ENCODE results near the gene CKS1B. TPM values are rescaled to one million over a fixed set of nuclear protein-coding genes. Genes with fewer than 3 reads are reported as not detected.

CKS1B gene
- total RNA-seq, 1 experiment from 2014 or later, result 166 TPM

DNA sequence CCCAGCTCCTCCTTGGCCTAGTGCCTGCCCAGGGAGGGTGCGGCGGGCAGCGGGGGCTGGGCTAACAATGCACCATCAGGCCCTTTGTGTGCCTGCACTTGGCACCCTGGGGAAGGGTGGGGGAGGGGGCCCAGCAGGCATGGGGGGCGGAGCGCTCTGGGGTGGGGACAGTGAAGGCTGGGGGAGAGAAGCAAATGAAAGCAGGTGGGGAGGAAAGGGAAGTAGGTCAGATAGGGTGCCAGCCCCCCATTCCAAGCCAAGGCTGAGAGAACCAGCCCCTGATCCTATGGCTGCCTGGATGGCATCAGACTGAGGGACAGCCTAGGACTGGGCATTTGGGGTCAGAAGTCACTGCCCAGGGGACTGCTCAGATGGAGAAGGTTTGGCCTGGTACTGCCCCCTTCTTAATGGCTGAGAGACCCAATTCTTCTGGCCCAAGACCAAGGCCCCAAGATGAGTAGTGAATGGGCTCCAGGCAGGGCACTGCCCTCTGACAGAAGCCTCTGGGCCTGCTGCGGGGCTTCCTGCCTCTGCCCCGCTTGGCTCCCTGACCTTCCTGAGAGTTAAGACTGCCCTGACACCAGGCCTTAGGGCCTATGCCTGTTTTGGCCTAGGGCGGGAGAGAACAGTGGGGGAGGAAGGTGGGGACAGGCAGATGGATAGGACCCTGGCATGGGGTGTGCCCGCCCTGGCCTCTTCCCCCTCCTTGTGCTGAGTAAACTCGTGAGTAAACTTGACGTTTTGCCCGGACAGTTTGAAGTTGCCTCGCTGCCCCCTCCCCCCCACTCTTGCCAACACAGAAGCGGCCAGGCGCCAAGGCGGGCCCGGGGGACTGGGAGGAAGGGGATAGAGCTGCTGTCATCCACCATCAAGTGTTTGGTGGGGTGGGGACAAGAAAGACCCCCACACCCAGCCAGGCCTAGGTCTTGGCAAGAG, 30.9 kb downstream of the CKS1B start:
- no peak for DNase-seq (ENCODE audit: low read depth)
- in situ Hi-C loops (cut with HindIII; ENCODE audit: low pct_unique_long_range_greater_than_20kb, low sequenced_read_pairs), result no loop called here

DNA sequence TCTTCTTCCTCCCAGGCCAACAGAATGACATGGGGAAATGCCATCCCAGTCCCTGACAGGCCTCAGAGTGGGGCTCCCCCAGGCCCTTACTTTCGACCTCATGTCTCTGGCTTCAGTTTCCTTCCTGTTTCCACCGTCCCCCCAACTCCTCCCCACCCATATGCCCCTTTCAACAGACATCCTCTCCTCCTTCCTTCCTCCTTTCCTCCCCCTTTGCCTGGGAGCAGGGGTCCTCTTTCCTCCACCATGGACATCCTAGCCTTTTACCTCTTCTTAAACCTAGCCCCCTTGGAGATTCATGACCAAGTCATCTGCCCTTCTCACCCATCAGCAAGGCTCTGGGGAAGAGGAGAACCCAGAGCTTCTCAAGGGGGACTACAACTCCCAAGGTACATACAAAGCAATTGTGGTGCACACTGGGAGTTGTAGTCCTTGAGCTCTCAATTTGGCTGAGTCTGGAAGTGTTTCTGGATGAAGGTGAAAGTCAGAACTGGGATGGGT, 32.2 kb downstream of the CKS1B start:
- in situ Hi-C loops (cut with HindIII; ENCODE audit: low pct_unique_long_range_greater_than_20kb, low sequenced_read_pairs), result no loop called here
- DNase-seq (ENCODE audit: low read depth), result no peak

DNA sequence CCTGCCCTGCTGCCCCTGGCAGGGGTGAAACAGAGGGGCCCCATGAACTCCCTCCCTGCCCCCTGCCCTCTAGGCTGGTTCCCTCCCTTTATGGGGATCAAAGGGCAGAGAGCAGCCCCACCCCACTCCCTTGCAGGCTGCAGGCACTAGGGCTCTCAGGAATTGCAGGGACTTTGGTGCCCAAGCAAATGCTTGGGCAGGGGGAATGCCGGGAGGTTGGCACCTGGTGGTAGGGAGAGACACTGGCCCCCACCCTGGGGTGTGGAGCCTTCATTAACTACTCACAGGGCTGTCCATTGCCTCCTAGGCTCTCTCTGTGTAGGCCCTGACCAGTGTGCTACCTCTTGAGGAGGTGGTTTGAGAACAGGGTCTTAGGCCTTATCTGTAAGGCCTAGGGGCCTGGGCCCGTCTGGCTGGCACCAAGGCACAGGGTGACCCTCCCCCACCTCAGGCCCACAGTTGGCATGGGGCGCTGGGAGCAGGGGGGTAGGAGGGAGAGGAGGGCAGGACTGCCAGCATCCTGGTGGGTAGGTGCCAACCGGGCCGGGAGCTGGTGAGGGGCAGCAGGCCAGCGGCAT, 32.9 kb downstream of the CKS1B start:
- in situ Hi-C loops (cut with HindIII; ENCODE audit: low pct_unique_long_range_greater_than_20kb, low sequenced_read_pairs), result no loop called here
- no peak for DNase-seq (ENCODE audit: low read depth)

DNA sequence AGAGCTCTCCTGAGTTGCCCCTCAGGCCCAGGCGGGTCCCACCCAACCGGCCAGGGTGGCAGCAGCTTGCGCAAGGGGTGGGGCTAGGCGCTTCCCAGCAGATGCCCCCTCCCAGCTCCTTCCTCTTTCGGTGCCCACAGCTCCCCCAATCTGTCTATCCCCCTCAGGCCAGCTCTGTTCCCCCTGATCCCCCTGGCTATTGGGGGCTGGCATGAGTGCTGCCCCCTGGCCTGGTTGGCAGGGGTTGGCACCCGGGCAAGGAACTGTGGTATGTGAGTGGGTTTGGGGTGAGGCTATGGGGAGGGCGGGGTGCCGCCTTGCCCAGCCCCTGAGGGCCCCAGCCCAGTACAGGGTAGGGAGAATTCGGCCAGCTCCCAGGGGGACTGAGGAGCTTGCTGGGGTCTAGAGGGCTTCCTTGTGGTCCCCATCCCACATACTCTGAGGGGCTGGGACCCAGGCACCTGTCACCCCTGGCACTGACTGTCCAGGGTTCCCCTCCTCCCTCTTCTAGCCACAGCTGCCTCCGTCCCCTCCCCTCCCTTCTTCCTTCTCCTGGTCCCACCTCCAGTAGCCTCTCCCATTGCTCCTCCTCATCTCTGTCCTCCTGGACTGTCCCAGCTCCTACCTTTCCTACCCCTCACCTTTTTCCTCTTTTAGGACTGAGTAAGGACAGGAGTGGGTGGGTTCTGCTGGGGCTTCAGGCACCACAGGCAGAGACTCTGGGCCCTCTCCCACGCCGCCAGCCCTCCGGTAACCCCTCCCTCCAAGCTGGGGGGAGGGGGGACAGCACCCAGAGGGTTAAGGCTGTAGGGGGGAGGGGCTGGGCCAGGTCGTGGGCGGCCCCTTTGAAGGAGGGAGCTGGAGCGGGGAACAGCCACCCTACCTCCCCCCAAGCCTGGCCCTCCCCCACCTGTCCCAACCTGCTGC, 33.8 kb downstream of the CKS1B start:
- DNase-seq (ENCODE audit: low read depth), result no peak
- in situ Hi-C loops (cut with HindIII; ENCODE audit: low pct_unique_long_range_greater_than_20kb, low sequenced_read_pairs), result no loop called here

DNA sequence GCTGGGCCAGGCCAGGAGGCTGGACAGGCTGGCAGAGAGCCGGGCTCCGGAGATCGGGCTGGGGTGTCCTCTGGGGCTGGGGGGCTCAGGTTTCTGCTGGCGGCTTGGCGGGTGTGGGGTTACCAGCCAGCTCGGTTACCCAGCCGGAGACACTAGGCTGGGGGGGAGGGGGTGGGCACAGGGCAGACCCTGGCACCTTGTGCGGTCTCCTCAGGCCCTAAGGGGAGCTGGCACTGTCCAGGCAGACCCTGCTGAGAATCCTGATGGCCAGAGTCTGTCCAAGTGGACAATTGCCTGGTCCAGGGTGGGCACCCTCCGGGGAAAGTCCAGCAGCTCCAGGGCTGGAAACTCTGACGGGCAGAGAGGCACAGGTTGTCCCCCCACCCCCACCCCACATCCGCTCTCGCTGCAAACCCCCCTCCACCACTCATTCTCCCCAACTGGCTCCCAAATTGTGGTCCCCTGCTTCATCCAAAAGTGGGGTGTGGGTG, 34.8 kb downstream of the CKS1B start:
- no peak for DNase-seq (ENCODE audit: low read depth)
- in situ Hi-C loops (cut with HindIII; ENCODE audit: low pct_unique_long_range_greater_than_20kb, low sequenced_read_pairs), result no loop called here

DNA sequence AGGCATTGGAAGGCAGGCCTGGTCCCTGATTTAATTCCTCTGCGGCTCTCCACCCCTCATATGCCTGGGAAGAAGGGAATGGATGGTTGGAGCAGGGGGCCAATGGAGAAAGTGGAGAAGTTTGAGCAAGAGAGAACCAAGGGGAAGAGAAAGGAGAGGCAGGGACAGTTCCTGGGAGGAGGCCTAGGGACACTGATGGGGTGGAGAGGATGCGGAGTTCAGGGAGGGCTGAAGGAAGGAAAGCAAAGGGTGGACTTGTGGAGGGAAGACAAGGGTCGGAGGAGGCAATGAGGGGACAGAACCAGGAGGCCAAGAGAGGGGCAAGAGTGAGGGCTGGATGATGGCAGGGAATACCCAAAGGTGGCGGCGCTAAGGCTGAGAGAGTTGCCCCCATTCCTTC, 35.3 kb downstream of the CKS1B start:
- no peak for DNase-seq (ENCODE audit: low read depth)
- in situ Hi-C loops (cut with HindIII; ENCODE audit: low pct_unique_long_range_greater_than_20kb, low sequenced_read_pairs), result no loop called here

DNA sequence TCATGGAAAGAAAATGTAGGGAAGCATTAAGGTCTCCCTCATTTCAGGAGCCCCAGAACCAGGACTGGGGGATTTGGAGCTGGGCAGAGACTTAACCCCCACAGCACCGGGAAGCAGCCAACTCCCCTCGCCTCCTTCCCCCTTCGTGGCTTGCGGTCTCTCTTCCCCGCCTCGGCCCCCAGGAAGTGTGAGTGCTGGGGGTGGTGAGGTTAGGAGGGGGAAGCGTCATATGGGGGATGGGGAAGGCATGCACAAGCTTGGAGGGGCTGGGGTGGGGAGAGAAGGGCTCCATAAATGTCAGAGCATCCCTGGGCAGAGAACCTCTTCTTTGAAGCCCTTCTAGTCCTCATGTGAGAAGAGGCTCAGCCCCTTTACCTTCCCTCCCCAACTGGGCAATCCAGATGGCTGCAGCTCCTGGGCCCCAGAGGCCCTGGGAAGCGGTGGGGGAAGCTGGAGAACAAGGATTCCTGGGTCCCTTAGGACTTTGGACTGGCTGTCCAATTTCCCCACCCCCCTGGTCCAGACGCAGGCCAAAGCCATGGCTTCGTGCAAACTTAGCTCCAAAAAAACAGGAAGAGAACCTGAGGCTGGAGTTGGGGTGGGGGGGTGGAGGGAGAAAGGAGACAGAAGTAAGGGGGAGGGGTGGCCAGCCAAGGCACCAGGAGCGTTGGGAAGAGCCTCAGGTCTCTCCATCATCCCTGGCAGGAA, 35.9 kb downstream of the CKS1B start:
- in situ Hi-C loops (cut with HindIII; ENCODE audit: low pct_unique_long_range_greater_than_20kb, low sequenced_read_pairs), result no loop called here
- DNase-seq (ENCODE audit: low read depth), result no peak

DNA sequence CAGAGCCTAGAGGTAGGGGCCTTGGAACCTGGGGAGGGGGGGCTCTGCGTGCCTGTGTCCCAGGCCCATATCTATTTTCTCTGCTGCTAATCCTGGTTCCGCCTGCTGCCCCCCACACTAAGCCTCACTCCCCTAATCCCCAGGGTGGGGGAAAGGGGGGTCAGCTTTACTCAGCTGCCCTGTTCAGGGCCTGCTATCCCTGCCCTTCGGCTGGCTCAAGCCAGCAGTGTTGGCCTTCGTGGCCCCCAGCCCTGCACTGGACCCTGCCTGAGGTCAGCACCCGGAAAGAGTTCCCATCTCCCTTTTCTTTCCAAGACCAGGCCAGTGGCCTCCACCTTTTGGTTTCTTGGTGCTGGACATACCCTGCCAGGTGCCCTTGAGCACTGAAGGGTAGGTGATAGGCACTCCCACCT, 36.5 kb downstream of the CKS1B start:
- in situ Hi-C loops (cut with HindIII; ENCODE audit: low pct_unique_long_range_greater_than_20kb, low sequenced_read_pairs), result no loop called here

DNA sequence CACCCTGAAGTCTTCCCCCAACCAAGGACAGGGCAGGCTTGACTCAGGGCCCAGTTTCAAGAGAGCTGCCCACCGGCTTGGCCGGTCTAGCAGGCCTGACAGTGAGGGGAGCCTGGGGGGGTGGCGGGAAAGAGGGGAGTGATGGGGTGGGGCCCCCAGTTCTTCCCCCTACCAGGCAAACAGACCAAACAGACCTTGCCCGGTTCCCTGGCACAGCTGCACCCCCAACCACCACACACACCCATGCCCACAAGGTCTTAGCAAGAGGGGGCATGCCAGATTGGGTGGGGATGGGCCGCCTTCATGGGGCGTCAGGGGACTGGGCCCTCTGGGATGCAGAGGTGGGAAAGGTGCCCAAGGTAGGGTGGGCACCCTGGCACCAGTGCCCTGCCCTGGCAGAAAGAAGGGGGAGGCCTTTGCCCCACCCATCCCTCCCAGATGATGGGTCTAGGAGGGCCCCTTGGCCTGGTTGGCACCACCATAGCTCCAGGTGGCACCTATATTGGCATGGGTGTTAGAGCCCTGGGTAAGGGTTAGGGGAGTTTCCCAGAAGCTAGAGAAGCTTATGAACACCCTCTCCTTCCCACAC, 37.0 kb downstream of the CKS1B start:
- in situ Hi-C loops (cut with HindIII; ENCODE audit: low pct_unique_long_range_greater_than_20kb, low sequenced_read_pairs), result no loop called here
- DNase-seq (ENCODE audit: low read depth), result no peak

More for the DNA sequence above, 36.5 kb downstream of the CKS1B start:
- no peak for DNase-seq (ENCODE audit: low read depth)

DNA sequence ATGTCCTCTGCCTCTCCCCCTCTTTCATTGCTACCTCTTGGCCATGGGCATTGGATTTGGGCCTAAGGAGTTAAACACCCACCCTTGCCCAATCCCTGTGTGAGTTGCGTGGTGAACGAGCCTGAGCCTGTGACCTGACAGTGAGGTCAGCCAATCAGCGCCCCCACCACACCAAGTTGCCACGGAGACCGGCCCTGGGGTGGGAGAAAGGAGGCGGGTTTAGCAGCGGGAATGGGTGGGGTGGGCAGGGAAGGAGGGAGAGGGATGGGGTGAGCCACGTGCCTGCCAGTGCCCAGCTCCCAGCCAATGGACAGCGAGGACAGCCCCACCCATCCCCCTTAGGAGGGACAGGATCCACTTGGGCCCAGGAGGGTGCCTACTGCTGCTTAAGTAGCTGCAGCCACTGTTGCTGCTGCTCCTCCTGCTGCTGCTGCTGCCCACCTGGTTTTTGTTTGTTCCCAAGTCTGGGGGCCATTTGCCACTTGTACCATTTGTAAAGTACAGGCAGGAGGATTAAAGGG, 37.6 kb downstream of the CKS1B start:
- in situ Hi-C loops (cut with HindIII; ENCODE audit: low pct_unique_long_range_greater_than_20kb, low sequenced_read_pairs), result no loop called here
- peak; percentile 90 for DNase-seq (ENCODE audit: low read depth)

DNA sequence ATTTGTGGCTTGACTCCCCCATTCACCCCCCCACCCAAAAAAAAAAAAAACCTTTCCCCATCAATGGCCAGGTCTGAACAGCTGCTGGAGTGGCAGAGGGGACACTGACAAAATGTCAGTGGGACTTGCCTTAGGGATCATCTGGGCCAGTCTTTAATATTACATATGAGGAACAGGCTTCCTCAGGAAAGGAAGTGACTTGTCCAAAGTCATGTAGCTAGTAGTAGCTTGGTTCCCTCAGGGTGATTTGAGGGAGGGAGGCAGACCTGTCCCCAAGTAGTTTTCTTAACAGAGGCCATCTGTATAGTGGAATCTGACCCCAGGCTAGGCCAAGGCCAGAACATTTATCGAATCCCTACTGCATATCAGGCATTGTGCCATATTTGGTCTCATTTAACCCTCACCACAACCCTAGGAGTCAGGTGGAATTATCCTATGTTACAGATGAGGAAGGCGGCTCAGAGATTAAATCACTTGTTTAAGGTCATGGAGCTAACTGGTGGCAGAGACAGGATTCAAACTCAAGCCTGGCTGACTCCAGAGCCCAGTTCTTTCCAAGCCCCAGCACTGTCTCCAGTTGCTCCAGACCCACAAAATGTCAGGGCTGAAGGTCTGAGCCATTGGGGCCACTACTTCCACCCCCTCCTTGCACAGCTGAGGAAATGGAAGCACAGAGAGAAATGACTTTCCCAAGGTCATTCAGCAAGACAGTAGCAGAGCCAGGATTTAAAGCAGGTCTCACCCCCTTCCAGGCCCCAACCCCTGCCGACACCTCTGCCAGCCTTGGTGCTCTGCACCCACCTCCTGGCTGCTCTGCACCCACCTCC, 38.5 kb downstream of the CKS1B start:
- in situ Hi-C loops (cut with HindIII; ENCODE audit: low pct_unique_long_range_greater_than_20kb, low sequenced_read_pairs), result no loop called here
- no peak for DNase-seq (ENCODE audit: low read depth)

DNA sequence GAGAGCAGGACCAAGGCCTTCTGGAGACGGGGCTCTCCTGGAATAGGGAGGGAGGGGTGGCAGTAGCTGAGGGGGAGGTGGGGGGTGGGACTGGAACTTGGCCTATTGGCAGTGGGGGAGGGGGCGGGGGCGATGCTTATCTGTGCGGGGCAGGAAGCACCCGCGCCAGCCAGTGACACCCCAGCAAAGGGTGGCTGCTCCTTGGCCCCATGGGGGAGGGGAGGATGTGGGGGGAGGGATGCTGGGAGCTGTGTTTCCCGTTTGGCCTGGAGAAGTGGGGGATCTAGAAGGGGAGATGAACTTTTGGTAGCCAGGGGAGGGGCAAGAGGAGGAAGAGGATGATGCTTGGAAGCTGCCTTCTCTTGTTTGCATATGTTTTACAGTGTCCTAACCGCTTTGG, 39.2 kb downstream of the CKS1B start:
- in situ Hi-C loops (cut with HindIII; ENCODE audit: low pct_unique_long_range_greater_than_20kb, low sequenced_read_pairs), result no loop called here
- no peak for DNase-seq (ENCODE audit: low read depth)

DNA sequence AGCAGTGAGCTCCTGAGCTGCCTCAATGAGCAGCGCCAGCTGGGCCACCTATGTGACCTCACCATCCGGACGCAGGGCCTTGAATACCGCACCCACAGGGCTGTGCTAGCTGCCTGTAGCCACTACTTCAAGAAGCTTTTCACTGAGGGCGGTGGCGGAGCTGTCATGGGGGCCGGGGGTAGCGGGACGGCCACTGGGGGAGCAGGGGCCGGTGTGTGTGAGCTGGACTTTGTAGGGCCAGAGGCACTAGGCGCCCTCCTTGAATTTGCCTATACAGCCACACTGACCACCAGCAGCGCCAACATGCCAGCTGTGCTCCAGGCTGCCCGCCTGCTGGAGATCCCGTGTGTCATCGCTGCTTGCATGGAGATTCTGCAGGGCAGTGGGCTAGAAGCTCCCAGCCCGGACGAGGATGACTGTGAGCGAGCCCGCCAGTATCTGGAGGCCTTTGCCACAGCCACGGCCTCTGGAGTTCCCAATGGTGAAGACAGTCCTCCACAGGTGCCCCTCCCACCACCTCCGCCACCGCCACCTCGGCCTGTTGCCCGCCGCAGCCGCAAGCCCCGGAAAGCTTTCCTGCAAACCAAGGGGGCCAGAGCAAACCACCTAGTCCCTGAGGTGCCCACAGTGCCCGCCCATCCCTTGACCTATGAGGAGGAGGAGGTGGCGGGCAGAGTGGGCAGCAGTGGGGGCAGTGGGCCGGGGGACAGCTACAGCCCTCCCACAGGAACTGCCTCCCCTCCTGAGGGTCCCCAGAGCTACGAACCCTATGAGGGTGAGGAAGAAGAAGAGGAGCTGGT, 40.4 kb downstream of the CKS1B start:
- in situ Hi-C loops (cut with HindIII; ENCODE audit: low pct_unique_long_range_greater_than_20kb, low sequenced_read_pairs), result no loop called here

DNA sequence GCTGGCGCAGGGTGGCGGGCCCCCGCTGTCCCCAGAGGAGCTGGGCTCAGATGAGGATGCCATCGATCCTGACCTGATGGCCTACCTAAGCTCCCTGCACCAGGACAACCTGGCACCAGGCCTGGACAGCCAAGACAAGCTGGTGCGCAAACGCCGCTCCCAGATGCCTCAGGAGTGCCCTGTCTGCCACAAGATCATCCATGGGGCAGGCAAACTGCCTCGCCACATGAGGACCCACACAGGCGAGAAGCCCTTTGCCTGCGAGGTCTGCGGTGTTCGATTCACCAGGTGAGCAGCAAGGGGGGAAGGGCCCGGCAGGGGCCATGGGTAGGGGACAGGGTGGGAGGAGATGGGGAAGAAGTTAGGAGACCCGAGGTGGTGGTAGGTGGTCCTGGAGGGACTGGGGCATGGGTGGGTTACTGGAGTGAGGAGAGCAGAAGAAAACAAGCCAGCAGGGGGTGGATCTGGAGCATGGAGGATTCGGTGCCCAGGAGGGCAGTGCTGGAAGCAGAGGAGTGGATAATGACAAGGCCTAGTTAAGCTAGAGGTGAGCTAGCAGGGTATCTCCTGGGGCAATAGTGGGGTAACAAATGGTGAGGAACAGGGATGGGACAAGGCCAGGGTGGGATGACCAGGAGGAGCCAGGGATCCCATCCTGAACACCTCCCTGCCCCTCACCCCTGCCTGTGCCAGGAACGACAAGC, 41.2 kb downstream of the CKS1B start:
- DNase-seq (ENCODE audit: low read depth), result no peak
- in situ Hi-C loops (cut with HindIII; ENCODE audit: low pct_unique_long_range_greater_than_20kb, low sequenced_read_pairs), result no loop called here

More for the DNA sequence above, 40.4 kb downstream of the CKS1B start:
- no peak for DNase-seq (ENCODE audit: low read depth)

DNA sequence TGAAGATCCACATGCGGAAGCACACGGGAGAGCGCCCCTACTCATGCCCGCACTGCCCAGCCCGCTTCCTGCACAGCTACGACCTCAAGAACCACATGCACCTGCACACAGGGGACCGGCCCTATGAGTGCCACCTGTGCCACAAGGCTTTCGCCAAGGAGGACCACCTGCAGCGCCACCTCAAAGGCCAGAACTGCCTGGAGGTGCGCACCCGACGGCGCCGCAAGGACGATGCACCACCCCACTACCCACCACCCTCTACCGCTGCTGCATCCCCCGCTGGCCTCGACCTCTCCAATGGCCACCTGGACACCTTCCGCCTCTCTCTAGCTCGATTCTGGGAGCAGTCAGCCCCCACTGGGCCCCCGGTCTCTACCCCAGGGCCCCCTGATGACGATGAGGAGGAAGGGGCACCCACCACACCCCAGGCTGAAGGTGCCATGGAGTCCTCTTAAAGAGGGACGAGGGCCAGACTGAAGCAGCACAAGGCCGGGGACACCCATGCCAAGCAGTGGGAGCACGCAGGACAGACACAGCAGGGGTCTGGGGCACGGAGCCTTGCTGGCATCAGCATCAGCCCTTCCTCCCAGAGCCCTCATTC, 41.9 kb downstream of the CKS1B start:
- DNase-seq (ENCODE audit: low read depth), result no peak
- in situ Hi-C loops (cut with HindIII; ENCODE audit: low pct_unique_long_range_greater_than_20kb, low sequenced_read_pairs), result no loop called here
